Parathyroid adenoma (tissue), 2 donors: ENCODE results near the gene OR2B2.
"Not testable (repeated sequence)": the region's sequence is repeated elsewhere in the genome, so short reads cannot be mapped to it uniquely, and the experiment has no call there.

Experiments used
- H2AFZ ChIP-seq: fragments of 300-600 bp; sonication (generic); one replicate; pipeline ENCODE4 v1.7.0; 2017; ENCODE audit warnings: antibody characterized with exemption, mild to moderate bottlenecking
- H3K27ac ChIP-seq: fragments of 300-600 bp; sonication (generic); one replicate; pipeline ENCODE4 v1.7.0; 2017
- H3K27me3 ChIP-seq: fragments of 300-600 bp; sonication (generic); one replicate; pipeline ENCODE4 v1.7.0; 2017; ENCODE audit warnings: low read length; ENCODE audit not compliant: control insufficient read depth, insufficient read depth
- H3K36me3 ChIP-seq: fragments of 300-600 bp; sonication (generic); one replicate; pipeline ENCODE4 v1.7.0; 2017; ENCODE audit warnings: low read length; ENCODE audit not compliant: control insufficient read depth, insufficient read depth
- H3K4me1 ChIP-seq: fragments of 300-600 bp; sonication (generic); one replicate; pipeline ENCODE4 v1.7.0; 2017; ENCODE audit warnings: control low read depth
- H3K4me2 ChIP-seq: fragments of 300-600 bp; sonication (generic); one replicate; pipeline ENCODE4 v1.7.0; 2017; ENCODE audit warnings: low read length
- H3K4me3 ChIP-seq: fragments of 300-600 bp; sonication (generic); one replicate; pipeline ENCODE4 v1.7.0; 2017; ENCODE audit warnings: low read depth, low read length
- H3K79me2 ChIP-seq: fragments of 300-600 bp; sonication (generic); one replicate; pipeline ENCODE4 v1.7.0; 2017; ENCODE audit warnings: control low read depth
- H3K9ac ChIP-seq: fragments of 300-600 bp; sonication (generic); one replicate; pipeline ENCODE4 v1.7.0; 2017; ENCODE audit warnings: mild to moderate bottlenecking
- H3K9me3 ChIP-seq: fragments of 300-600 bp; sonication (generic); one replicate; pipeline ENCODE4 v1.7.0; 2017; ENCODE audit warnings: low read length; ENCODE audit not compliant: control insufficient read depth
- TF ChIP-seq, protein P1 (sequence below): fragments of 300-600 bp; sonication (generic); IDR thresholded peaks from one replicate; pipeline ENCODE4 v1.7.0; 2017; ENCODE audit warnings: antibody characterized with exemption, mild to moderate bottlenecking
- donor health status: primary hyperparathyroidism.

OR2B2 gene

DNA sequence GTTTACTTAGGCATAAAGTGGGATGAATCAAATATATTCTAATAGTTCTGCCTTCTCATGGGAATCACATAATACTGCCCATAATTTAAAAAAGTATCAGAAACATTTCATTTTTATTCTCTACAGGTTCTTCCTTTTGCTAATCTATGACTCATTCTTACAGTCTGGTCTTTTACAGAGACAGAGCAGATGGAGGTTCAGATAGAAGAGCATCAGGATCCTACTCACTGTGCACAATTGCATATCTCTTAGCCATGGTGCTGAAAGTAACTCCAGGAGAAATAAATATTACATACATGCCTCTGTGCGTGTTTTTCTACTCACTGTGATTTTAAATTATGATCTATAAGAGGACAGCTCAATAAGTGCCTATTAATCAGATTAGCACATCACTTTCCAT is 28.6 kb upstream of the OR2B2 start:
- H3K9ac ChIP-seq, result no peak overlapping the region
- TF ChIP-seq, protein P1, sequence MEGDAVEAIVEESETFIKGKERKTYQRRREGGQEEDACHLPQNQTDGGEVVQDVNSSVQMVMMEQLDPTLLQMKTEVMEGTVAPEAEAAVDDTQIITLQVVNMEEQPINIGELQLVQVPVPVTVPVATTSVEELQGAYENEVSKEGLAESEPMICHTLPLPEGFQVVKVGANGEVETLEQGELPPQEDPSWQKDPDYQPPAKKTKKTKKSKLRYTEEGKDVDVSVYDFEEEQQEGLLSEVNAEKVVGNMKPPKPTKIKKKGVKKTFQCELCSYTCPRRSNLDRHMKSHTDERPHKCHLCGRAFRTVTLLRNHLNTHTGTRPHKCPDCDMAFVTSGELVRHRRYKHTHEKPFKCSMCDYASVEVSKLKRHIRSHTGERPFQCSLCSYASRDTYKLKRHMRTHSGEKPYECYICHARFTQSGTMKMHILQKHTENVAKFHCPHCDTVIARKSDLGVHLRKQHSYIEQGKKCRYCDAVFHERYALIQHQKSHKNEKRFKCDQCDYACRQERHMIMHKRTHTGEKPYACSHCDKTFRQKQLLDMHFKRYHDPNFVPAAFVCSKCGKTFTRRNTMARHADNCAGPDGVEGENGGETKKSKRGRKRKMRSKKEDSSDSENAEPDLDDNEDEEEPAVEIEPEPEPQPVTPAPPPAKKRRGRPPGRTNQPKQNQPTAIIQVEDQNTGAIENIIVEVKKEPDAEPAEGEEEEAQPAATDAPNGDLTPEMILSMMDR, result no peak
- H2AFZ ChIP-seq, result no peak overlapping the region
- H3K4me3 ChIP-seq, result no peak overlapping the region
- no peaks in the 10 kb centered on the region for H3K9me3 ChIP-seq
- H3K79me2 ChIP-seq, result no peaks in the 10 kb centered on the region
- no peaks in the 10 kb centered on the region for H3K4me1 ChIP-seq
- H3K27me3 ChIP-seq, result no peaks in the 10 kb centered on the region
- no peak overlapping the region for H3K4me2 ChIP-seq
- no peaks in the 10 kb centered on the region for H3K36me3 ChIP-seq
- H3K27ac ChIP-seq, result no peak overlapping the region

DNA sequence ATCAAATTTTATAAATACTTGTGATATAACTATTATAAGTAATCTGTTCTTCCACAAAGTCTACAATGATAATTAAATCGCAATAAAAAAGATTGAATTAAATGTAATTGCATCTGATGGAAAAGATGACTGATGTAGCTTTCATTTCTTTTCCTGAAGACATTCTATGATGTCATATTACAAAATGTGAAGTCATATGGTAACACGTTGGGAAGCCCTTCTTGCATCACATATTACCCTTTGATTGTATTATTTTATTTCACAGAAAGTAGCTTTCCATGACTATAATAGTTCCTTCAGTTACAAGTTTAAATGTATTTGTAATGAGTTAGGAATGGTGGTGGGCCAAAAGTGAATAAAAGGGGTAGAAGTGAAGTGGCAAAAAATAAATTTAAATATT is 19.0 kb upstream of the OR2B2 start:
- Histone ChIP-seq H3K4me3 (no peak overlapping the region), H3K4me2 (no peak overlapping the region), H3K4me1 (no peaks in the 10 kb centered on the region), H2AFZ (no peak overlapping the region), H3K27me3 (no peaks in the 10 kb centered on the region), H3K79me2 (no peaks in the 10 kb centered on the region), H3K9me3 (no peaks in the 10 kb centered on the region), H3K27ac (no peak overlapping the region), H3K9ac (no peak overlapping the region), H3K36me3 (no peaks in the 10 kb centered on the region)
- TF ChIP-seq, protein P1, result no peak

DNA sequence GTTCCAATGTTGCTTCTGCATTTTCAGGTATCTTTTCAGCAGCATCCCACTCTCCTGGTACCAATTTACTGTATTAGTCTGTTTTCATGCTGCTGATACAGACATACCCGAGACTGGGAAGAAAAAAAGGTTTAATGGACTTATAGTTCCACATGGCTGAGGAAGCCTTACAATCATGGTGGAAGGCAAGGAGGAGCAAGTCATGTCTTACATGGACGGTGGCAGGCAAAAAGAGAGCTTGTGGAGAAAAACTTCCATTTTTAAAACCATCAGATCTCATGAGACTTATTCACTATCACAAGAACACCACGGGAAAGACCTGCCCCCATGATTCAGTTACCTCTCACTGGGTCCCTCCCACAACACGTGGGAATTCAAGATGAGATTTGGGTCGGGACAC is 17.7 kb upstream of the OR2B2 start:
- H3K9me3 ChIP-seq, result not testable (repeated sequence)

DNA sequence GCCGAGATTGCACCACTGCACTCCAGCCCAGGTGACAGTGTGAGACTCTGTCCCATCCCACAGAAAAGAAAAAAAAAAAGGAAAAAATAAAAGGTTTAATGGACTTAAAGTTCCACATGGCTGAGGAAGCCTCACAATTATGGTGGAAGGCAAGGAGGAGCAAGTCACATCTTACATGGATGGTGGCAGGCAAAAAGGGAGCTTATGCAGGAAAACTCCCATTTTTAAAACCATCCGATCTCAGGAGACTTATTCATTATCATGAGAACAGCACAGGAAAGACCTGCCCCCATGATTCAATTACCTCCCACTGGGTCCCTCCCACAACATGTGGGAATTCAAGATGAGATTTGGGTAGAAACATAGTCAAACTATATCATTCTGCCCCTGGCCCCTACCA is 15.8 kb upstream of the OR2B2 start:
- H3K4me1 ChIP-seq, H3K4me3 ChIP-seq, H3K9ac ChIP-seq, H3K27ac ChIP-seq, H3K9me3 ChIP-seq, H3K4me2 ChIP-seq, H3K36me3 ChIP-seq, H3K27me3 ChIP-seq, H2AFZ ChIP-seq, H3K79me2 ChIP-seq: not testable (repeated sequence)

More for the DNA sequence above, 17.7 kb upstream of the OR2B2 start:
- not testable (repeated sequence) for H3K4me3 ChIP-seq, H3K36me3 ChIP-seq, H3K9ac ChIP-seq, H3K79me2 ChIP-seq, H3K4me1 ChIP-seq, H3K27me3 ChIP-seq, H3K4me2 ChIP-seq, H2AFZ ChIP-seq, H3K27ac ChIP-seq

DNA sequence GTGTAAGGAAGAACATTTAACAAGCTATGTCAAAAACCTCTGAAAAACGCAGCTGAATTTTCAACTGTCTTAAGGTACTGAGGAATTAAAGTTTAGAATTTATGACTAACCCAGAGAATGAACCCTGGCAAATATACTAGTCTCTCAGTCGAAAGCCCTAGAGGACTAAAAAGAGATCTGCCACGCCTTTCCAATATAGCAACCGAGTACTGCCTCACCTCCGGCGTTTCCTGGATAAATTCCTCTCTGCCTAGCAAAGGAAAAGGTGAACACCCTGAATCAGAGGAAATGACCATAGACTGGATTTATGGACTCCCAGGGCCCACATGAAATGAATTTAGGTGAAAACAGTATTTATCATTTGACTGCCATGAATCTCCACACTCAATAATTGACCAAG is 12.0 kb upstream of the OR2B2 start:
- Histone ChIP-seq H3K27me3 (no peaks in the 10 kb centered on the region), H3K4me1 (no peaks in the 10 kb centered on the region), H3K27ac (no peak overlapping the region), H3K9me3 (no peaks in the 10 kb centered on the region), H3K36me3 (no peaks in the 10 kb centered on the region), H2AFZ (no peak overlapping the region), H3K9ac (no peak overlapping the region), H3K79me2 (no peaks in the 10 kb centered on the region), H3K4me3 (no peak overlapping the region), H3K4me2 (no peak overlapping the region)
- TF ChIP-seq, protein P1, result no peak

DNA sequence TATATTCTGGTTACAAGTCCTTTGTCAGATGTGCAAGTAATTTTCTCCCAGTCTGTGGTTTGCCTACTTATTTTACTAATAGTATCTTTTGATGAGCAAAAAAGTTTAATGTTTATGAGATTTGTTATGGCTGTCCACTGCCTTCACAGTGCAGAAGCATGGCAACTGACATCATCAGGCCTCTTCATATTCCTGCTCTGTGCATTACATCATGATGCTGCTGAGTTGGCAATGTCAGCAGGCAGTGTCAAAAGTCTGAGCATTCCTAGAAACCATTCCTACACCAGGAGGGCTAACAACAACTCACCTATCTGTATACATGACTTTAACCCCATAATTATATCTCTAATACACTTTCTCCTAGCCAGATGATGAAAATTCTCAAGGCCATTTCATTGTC is 10.8 kb upstream of the OR2B2 start:
- Histone ChIP-seq H3K9ac (no peak overlapping the region), H3K4me1 (no peaks in the 10 kb centered on the region), H3K79me2 (no peaks in the 10 kb centered on the region), H3K36me3 (no peaks in the 10 kb centered on the region), H3K4me3 (no peak overlapping the region), H2AFZ (no peak overlapping the region), H3K4me2 (no peak overlapping the region), H3K27me3 (no peaks in the 10 kb centered on the region), H3K9me3 (no peaks in the 10 kb centered on the region), H3K27ac (no peak overlapping the region)
- TF ChIP-seq, protein P1, result no peak
